GM23338 (cell line): ENCODE results near the gene SPINK2.

ENCODE experiments used
- CREB1 ChIP-seq: fragments of 250-450 bp; sonication (Bioruptor Pico); IDR thresholded peaks from 2 replicates; pipeline ENCODE4 v1.5.0; 2020; ENCODE audit warnings: low read depth, mild to moderate bottlenecking, moderate library complexity
- EZH2phosphoT487 ChIP-seq: fragments of 200-600 bp; sonication (generic); IDR thresholded peaks from one replicate; pipeline ENCODE4 v1.8.1; 2018; ENCODE audit warnings: antibody characterized with exemption; ENCODE audit not compliant: unreplicated experiment
- POLR2AphosphoS5 ChIP-seq: IDR thresholded peaks from 2 replicates; pipeline ENCODE4 v1.6.1; 2016; ENCODE audit warnings: antibody characterized with exemption, low read depth
- TF ChIP-seq, protein P1 (sequence below): IDR thresholded peaks from 2 replicates; pipeline ENCODE4 v1.6.1; 2016; ENCODE audit warnings: antibody characterized with exemption
- TF ChIP-seq, protein P2 (sequence below), 2 experiments: fragments of 200-600 bp in 1 of 2; sonication (generic) in 1 of 2; conservative IDR thresholded peaks; 2 replicates each; pipeline versions ENCODE4 v1.5.1 to v1.6.1; 2016 to 2017; ENCODE audit warnings: antibody characterized with exemption in 2 of 2, low read depth in 2 of 2, mild to moderate bottlenecking in 2 of 2, moderate library complexity in 1 of 2
- TF ChIP-seq, protein P3 (sequence below): IDR thresholded peaks from one replicate; pipeline ENCODE4 v1.6.1; 2018; ENCODE audit warnings: antibody characterized with exemption; ENCODE audit not compliant: unreplicated experiment

- TF ChIP-seq, protein P1, sequence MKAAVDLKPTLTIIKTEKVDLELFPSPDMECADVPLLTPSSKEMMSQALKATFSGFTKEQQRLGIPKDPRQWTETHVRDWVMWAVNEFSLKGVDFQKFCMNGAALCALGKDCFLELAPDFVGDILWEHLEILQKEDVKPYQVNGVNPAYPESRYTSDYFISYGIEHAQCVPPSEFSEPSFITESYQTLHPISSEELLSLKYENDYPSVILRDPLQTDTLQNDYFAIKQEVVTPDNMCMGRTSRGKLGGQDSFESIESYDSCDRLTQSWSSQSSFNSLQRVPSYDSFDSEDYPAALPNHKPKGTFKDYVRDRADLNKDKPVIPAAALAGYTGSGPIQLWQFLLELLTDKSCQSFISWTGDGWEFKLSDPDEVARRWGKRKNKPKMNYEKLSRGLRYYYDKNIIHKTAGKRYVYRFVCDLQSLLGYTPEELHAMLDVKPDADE: no peak
- TF ChIP-seq, protein P2, sequence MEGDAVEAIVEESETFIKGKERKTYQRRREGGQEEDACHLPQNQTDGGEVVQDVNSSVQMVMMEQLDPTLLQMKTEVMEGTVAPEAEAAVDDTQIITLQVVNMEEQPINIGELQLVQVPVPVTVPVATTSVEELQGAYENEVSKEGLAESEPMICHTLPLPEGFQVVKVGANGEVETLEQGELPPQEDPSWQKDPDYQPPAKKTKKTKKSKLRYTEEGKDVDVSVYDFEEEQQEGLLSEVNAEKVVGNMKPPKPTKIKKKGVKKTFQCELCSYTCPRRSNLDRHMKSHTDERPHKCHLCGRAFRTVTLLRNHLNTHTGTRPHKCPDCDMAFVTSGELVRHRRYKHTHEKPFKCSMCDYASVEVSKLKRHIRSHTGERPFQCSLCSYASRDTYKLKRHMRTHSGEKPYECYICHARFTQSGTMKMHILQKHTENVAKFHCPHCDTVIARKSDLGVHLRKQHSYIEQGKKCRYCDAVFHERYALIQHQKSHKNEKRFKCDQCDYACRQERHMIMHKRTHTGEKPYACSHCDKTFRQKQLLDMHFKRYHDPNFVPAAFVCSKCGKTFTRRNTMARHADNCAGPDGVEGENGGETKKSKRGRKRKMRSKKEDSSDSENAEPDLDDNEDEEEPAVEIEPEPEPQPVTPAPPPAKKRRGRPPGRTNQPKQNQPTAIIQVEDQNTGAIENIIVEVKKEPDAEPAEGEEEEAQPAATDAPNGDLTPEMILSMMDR (conservative IDR thresholded peaks at IDR 0.05; ENCODE audit: low read depth in 2 of 2): peak; percentile 17 to 39; a peak in 2 of 4 replicates
- TF ChIP-seq CREB1 (CRISPR knock-in tag) (no peak), EZH2phosphoT487 (no peak), POLR2AphosphoS5 (no peak)
- TF ChIP-seq, protein P3, sequence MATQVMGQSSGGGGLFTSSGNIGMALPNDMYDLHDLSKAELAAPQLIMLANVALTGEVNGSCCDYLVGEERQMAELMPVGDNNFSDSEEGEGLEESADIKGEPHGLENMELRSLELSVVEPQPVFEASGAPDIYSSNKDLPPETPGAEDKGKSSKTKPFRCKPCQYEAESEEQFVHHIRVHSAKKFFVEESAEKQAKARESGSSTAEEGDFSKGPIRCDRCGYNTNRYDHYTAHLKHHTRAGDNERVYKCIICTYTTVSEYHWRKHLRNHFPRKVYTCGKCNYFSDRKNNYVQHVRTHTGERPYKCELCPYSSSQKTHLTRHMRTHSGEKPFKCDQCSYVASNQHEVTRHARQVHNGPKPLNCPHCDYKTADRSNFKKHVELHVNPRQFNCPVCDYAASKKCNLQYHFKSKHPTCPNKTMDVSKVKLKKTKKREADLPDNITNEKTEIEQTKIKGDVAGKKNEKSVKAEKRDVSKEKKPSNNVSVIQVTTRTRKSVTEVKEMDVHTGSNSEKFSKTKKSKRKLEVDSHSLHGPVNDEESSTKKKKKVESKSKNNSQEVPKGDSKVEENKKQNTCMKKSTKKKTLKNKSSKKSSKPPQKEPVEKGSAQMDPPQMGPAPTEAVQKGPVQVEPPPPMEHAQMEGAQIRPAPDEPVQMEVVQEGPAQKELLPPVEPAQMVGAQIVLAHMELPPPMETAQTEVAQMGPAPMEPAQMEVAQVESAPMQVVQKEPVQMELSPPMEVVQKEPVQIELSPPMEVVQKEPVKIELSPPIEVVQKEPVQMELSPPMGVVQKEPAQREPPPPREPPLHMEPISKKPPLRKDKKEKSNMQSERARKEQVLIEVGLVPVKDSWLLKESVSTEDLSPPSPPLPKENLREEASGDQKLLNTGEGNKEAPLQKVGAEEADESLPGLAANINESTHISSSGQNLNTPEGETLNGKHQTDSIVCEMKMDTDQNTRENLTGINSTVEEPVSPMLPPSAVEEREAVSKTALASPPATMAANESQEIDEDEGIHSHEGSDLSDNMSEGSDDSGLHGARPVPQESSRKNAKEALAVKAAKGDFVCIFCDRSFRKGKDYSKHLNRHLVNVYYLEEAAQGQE: no peak
Measured at GRCh38 chr4:56762484-56763250, 58.8 kb downstream of the SPINK2 start.
